PC-3 (cell line): ENCODE measurements around the gene KCNK5.

Source experiments
- EZH2 ChIP-seq: fragments of 300-600 bp; sonication (generic); IDR thresholded peaks from one replicate; pipeline ENCODE4 v1.6.1; 2017; ENCODE audit warnings: antibody characterized with exemption, mild to moderate bottlenecking, low read length; ENCODE audit not compliant: unreplicated experiment
- TF ChIP-seq, protein P1 (sequence below): fragments of 300-600 bp; sonication (generic); conservative IDR thresholded peaks from 2 replicates; pipeline ENCODE4 v1.5.1; 2017; ENCODE audit warnings: antibody characterized with exemption, low read depth, mild to moderate bottlenecking, low read length

DNA sequence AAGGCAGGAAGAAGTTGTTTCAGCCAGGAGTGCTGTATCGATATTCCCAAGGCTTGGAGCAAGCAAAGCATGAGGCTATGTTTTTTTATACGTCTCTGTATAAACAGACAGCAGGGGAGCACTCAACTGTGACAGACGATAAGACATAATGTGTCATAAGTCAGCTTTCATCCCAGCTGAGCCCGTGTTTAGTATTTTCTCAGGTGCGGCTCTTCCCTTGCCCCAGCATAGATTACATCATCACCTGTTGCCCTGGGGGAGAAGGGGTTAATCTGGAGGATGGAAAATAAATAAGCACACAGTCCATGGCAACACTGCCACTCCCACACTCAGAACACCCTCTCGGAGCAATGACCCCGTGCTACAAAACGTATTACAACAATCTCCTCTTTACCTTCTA, 22.1 kb upstream of the KCNK5 start:
- TF ChIP-seq, protein P1, sequence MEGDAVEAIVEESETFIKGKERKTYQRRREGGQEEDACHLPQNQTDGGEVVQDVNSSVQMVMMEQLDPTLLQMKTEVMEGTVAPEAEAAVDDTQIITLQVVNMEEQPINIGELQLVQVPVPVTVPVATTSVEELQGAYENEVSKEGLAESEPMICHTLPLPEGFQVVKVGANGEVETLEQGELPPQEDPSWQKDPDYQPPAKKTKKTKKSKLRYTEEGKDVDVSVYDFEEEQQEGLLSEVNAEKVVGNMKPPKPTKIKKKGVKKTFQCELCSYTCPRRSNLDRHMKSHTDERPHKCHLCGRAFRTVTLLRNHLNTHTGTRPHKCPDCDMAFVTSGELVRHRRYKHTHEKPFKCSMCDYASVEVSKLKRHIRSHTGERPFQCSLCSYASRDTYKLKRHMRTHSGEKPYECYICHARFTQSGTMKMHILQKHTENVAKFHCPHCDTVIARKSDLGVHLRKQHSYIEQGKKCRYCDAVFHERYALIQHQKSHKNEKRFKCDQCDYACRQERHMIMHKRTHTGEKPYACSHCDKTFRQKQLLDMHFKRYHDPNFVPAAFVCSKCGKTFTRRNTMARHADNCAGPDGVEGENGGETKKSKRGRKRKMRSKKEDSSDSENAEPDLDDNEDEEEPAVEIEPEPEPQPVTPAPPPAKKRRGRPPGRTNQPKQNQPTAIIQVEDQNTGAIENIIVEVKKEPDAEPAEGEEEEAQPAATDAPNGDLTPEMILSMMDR = no peak
- no peak for TF ChIP-seq EZH2
